T follicular helper cell (primary cell): Measurements from ENCODE around the gene ICA1.
A peak's percentile ranks its signal among the peaks of the same experiment; 100 is the strongest.

Experiments used
- DNase-seq: peaks from one replicate; pipeline ENCODE4 v3.0.0-alpha.2; 2020; ENCODE audit warnings: low read depth

Gene ICA1

GRCh38 chr7:8159595-8159994 lies 102.4 kb downstream of the ICA1 start:
- DNase-seq = no peak

GRCh38 chr7:8157296-8157695 lies 104.7 kb downstream of the ICA1 start:
- no peak for DNase-seq

- DNase-seq = no peak
Measured at GRCh38 chr7:8155836-8156235, 106.1 kb downstream of the ICA1 start.

DNA sequence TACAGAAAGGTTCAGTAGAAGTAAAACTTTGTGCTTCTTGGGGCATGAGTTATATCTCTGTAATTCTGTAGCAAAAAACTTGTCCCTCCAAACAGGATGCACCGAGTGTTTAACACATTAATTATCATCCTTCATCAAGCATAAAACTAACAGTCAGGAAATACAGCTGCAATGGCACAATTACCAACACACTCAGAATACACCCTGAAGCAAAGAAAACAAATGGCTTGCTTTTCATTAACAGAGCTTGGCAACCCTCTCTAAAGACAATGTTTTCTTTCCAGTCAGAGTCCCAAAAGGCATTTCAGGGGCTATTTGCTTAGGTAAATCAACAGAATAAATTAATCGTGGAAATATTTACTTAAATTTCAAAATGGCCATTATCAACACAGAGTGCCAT lies 107.7 kb downstream of the ICA1 start:
- DNase-seq = no peak

DNA sequence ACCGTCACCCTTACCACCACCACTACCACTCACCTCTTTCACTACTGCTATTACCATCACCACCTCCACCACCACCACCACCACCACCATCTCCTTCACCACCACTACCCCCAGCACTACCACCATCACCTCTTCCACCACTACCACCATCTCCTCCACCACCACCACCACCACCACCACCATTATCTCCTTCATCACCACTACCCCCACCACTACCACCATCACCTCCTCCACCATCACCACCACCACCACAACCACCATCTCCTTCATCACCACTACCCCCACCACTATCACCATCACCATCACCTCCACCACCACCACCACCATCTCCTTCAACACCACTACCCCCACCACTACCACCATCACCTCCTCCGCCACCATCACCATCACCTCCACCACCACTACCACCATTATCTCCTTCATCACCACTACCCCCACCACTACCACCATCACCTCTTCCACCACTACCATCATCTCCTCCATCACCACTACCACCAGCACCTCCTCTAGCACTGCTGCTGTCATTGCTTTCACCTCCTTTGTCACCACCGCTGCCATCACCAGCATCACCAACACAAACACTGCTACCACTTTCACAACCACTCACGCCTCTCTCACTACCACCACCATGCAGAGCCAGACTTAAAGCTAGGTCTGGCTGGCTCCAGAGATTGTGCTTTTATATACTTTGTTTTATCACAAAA lies 109.3 kb downstream of the ICA1 start:
- DNase-seq = no peak

DNA sequence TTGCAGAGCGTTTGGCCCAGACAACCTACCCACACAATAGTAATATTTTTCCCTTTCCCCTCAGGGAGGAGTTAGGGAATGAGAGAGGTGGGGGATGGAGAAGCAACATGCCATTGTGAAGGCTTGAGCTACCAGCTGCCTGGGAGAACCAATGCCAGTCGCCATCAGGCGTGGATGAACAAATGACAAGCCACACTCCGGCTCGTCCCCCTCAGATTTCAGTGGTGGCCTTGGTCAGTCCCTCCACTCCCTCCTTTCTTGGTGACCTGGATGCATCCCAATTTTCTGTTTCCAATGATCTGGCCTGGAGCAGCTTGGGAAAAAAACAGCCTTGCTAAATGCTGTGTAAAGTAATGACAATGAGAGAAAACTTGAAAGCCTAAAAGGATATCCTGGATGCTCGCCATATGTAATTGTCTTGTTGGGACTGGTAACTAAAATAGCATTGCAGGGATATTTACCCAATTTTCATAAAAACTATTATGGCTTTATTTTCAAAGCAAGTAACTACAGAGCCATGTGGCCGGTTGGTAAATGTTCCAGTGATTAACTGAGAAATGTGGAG lies 110.7 kb downstream of the ICA1 start:
- no peak for DNase-seq

- DNase-seq = no peak
Measured at GRCh38 chr7:8149222-8149621, 112.7 kb downstream of the ICA1 start.

DNA sequence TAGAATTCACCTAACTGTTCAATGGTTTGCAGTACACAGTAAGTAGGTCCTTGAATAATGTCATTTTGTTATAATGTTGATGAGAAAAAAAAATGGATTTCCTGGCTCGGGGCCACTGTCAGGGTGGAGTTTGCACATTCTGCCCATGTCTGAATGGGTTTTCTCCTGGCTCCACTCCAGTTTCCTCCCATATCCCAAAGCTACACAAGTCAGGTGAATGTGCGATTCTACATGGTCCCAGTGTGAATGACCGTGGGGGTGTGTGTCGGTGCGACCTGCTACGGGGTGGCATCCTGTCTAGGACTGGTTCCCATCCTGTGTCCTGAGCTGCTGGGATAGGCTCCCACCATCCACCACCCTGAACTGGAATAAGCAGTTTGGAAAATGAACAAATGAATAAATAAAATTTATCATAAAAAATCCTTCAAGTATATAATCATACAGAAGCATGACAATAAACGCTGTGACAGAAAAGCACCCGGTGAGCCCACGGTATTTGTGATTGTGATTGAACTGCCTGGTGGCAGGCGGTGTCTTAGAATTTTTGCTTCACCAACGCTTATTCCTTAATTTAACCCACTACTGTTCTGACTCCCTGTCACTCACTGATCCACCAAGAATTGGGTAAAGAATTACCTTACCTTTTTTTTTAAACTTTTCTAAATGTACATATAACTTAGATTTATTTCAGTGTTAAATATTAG lies 114.1 kb downstream of the ICA1 start:
- DNase-seq = no peak

DNA sequence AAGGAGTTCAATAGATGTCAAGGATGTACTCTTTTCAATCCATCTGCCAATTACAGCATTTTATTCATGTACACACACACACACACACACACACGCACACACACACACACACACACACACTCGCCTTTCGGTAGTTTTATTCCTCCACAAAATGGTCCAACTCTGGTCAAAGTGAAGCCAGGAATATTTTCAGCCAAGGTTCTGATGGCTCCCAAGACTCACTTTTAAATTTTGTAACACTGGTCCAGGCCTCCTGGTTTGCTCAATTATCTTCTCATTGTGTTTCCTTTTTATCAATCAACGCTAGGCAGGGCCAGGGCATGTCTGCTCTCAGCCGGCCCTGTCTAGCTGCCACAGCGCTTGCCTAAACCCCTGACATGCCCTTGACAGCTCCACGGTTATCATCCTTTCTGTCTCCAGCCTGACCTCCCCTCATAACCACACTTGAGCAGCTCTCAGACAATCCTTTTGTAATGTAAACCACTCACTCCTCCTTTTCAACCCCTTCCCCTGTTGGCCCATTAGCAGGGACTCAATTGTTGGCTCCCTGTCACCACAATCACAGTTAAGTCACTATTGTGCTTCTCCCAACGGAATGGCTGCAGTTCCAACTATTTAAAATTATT lies 115.1 kb downstream of the ICA1 start:
- DNase-seq = no peak

GRCh38 chr7:8146106-8146787 lies 115.7 kb downstream of the ICA1 start:
- DNase-seq = no peak

- no peak for DNase-seq
Measured at GRCh38 chr7:8144856-8145255, 117.1 kb downstream of the ICA1 start.

DNA sequence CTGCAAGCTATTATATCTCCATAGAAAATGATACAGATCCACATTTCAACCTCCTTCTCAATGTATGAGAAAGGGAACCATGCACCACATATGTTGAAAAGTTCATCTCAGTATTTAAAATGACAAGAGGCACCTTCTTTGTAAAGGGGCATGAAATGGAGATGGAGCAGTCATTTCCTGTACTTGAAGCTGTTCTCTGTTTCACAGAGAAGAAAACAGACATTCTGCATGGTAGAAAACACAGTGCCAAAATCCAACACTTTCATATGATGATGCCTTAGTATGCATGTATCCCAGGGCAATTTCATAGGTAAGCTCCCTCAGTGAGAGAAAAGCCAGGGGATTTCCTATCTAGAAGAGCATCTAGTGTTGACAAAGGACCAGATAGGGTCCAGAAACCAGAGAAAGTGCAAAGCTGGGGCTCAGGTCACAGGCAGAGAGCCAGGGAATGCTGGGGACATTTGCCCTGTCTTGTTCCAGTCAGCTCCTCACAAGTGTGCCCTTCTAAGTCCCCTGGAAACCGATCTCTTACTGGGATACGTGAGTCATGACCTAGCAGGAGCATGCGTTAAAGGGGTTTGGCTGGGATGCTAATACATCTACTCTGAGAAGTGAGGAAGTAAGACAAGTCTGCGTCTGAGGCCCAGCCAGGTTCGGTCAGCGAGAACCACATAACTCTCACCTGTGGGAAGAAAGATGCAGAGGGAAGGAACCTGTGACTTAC lies 118.7 kb downstream of the ICA1 start:
- peak; percentile 32 for DNase-seq

GRCh38 chr7:8142477-8142876 lies 119.5 kb downstream of the ICA1 start:
- no peak for DNase-seq

DNA sequence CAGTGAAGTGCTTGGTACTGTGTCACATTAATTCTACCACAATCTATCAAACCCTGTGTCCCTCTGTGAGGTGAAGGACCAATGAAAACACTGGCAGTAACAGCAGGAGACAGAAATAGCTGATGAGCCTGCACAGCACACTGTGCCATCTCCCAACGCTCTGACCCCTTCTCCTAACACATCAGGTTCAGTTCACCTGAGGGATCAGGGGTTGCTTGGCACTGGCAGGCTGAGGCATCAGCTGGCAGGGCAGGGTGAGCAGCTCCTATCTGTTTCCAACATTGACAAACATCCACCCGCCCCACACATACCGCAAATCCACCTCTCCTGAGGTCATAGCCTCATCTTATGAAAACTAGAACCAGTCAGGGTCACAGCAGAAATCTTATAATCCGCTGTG lies 120.9 kb downstream of the ICA1 start:
- DNase-seq = peak; percentile 25

DNA sequence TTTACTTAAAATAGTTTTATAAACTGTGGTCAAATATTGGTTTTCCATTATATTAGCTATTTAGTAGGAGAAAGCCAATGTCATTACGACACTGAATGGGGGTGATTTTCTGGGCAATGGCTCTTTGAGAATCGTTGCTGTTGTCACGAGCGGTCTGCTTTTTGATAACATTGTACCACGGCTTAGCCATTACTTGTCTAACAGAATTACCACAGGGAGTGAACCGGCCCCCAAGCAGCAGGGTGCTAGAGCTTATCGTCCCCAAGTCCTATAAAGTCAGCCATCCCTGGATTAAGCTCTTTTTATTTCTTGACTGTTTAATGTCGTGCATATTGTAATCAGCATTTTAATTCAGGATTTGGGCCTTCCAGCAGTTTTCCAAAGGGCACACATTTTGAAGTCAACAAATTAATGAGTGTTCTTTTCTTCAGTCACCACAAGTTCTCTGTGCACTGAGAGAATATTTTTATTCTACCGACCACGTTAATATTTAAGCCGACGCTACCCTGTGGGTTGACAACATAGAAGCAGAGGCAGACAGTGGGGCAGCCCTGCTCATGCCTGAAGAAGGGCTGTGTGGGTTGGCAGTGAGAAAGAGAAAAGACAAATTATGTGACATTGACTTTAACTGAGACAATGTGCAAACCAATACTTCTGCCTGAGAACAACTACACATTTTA lies 125.8 kb downstream of the ICA1 start:
- no peak for DNase-seq

- no peak for DNase-seq
Measured at GRCh38 chr7:8135417-8135816, 126.5 kb downstream of the ICA1 start.

- no peak for DNase-seq
Measured at GRCh38 chr7:8134089-8134733, 127.8 kb downstream of the ICA1 start.

GRCh38 chr7:8133188-8133848 lies 128.6 kb downstream of the ICA1 start:
- DNase-seq = no peak

DNA sequence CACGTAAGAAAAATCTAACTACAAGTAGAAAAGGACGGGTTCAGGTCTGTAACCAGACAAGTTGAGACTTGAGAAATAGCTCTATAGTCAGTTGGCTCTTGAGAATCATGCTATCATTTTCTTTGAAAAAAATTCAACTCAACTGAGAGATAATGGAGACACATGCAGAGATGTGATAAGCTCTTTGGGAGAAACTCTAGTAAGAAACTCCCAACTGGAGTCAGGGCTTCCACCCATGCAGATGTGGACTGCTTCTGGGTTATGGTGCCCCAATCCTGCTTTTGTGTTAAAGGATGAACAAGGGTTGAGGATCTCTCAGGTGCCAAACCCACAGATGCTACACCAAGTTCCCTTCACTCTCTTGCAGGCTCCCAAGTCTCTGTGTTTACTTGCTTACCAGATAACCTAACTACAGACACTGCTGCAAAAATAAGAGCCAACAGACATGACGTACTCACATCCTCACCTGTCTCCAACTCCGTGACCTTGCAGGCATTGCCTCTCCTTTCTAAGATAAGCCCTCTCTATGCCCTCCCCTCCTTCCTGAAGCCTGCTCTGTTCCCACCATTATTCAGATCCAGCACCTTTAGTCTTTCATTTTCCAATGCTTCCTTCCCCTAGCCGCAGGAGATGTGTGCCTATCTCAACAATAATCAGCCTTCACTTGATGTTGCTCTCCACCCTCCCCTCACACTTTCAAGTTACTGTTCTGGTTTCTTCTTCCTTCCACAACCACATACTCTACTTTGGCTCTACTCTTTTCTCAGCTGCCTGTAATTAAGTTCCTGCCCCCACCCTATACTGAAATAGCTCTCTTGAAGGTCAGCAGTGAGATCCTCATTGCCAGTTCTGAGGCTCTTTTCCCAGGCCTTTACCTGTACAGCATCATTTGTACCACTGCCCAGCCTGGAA lies 130.0 kb downstream of the ICA1 start:
- DNase-seq = peak; percentile 58
